Sigmoid colon (tissue), 4 donors: Measurements from ENCODE around the gene CEACAM19.
"Not testable (repeated sequence)": the region's sequence is repeated elsewhere in the genome, so short reads cannot be mapped to it uniquely, and the experiment has no call there.

ENCODE experiments used
- CTCF ChIP-seq, 4 experiments: fragments of 450-650 bp in 3 of 4; fragments of 200-600 bp in 1 of 4; IDR thresholded peaks; one replicate each; pipeline ENCODE4 v1.5.1; 2016 to 2019; ENCODE audit warnings: antibody characterized with exemption in 4 of 4, mild to moderate bottlenecking in 3 of 4, moderate library complexity in 2 of 4
- EP300 ChIP-seq, 4 donors: sonication (generic); formaldehyde crosslinking; IDR thresholded peaks; one replicate each; pipeline ENCODE4 v1.6.1; 2017; ENCODE audit warnings: antibody characterized with exemption in 4 of 4
- POLR2A ChIP-seq, 2 donors: fragments of 450-650 bp; IDR thresholded peaks; one replicate each; pipeline ENCODE4 v1.6.1; 2016; ENCODE audit warnings: antibody characterized with exemption in 2 of 2, mild to moderate bottlenecking in 2 of 2, moderate library complexity in 2 of 2
- POLR2AphosphoS5 ChIP-seq, 4 donors: sonication (generic); formaldehyde crosslinking; IDR thresholded peaks; one replicate each; pipeline ENCODE4 v1.6.1; 2017; ENCODE audit warnings: antibody characterized with exemption in 4 of 4

GRCh38 chr19:44625637-44626036, 45.6 kb upstream of the CEACAM19 start:
- TF ChIP-seq CTCF, POLR2A, POLR2AphosphoS5, EP300 (IDR thresholded peaks at IDR 0.05): not testable (repeated sequence)
